HepG2 (cell line): ENCODE data around the gene TMEM139. TPM values are rescaled to one million over a fixed set of nuclear protein-coding genes. Genes with fewer than 3 reads are reported as not detected.

Source experiments
- ETV5 ChIP-seq: IDR thresholded peaks from 2 replicates; pipeline ENCODE4 v1.6.1; 2018; ENCODE audit warnings: missing biosample characterization, missing genetic modification reagents, inconsistent platforms, borderline replicate concordance
- FOXA1 ChIP-seq, 2 experiments: fragments of 450-650 bp in 1 of 2; sonication (generic) in 1 of 2; formaldehyde crosslinking in 1 of 2; IDR thresholded peaks; 2 replicates each; pipeline versions ENCODE4 v1.4.0 to v1.6.1; 2016 to 2020; ENCODE audit warnings: missing genetic modification reagents in 1 of 2
- HES4 ChIP-seq: sonication (generic); formaldehyde crosslinking; IDR thresholded peaks from 2 replicates; pipeline ENCODE4 v1.9.0; 2021; ENCODE audit warnings: mild to moderate bottlenecking, missing genetic modification reagents, borderline replicate concordance
- NR2F1 ChIP-seq, 2 experiments: fragments of 450-650 bp in 1 of 2; formaldehyde crosslinking in 1 of 2; IDR thresholded peaks; 2 replicates each; pipeline versions ENCODE4 v1.5.0 to v1.6.1; 2016 to 2020; ENCODE audit warnings: mild to moderate bottlenecking in 1 of 2, missing compliant biosample characterization in 1 of 2, missing genetic modification reagents in 1 of 2, moderate library complexity in 1 of 2
- RFXAP ChIP-seq: sonication (generic); formaldehyde crosslinking; IDR thresholded peaks from 2 replicates; pipeline ENCODE4 v1.4.0; 2020; ENCODE audit warnings: missing genetic modification reagents, borderline replicate concordance
- SPEN ChIP-seq: sonication (generic); formaldehyde crosslinking; IDR thresholded peaks from 2 replicates; pipeline ENCODE4 v1.5.1; 2020; ENCODE audit warnings: low read depth, mild to moderate bottlenecking, missing genetic modification reagents
- ZNF501 ChIP-seq: sonication (generic); formaldehyde crosslinking; IDR thresholded peaks from 2 replicates; pipeline ENCODE4 v1.5.1; 2020; ENCODE audit warnings: mild to moderate bottlenecking, moderate library complexity, missing genetic modification reagents
- ZNF558 ChIP-seq: sonication (generic); formaldehyde crosslinking; IDR thresholded peaks from 2 replicates; pipeline ENCODE4 v1.9.0; 2022; ENCODE audit warnings: mild to moderate bottlenecking, missing genetic modification reagents, borderline replicate concordance
- polyA plus RNA-seq, 8 experiments: library from polyadenylated mRNA; depleted of rRNA in 3 of 8; stranded (reverse) in 7 of 8; unstranded in 1 of 8; fragments of >200 nt; fragmentation: Illumina TruSeq in 4 of 8; extraction: Trizol in 4 of 8; gene quantifications; 2 replicates each; pipeline versions ENCODE4 v1.2.1 to v1.2.3, GENCODE V29; 2011 to 2016; ENCODE audit warnings: low read depth in 4 of 8, missing spikeins in 1 of 8, mixed read lengths in 1 of 8; ENCODE audit not compliant: insufficient read depth in 1 of 8
- total RNA-seq, 5 experiments: library from RNA; depleted of rRNA; stranded (reverse); fragments of >200 nt; fragmentation: Illumina TruSeq; extraction: Trizol; gene quantifications; 2 replicates each; pipeline ENCODE4 v1.2.3, GENCODE V29; 2016; ENCODE audit warnings: low read depth in 1 of 5
- TF ChIP-seq, protein P1 (sequence below): sonication (generic); formaldehyde crosslinking; IDR thresholded peaks from 2 replicates; pipeline ENCODE4 v1.5.1; 2020; ENCODE audit warnings: mild to moderate bottlenecking, missing genetic modification reagents, borderline replicate concordance

The TMEM139 gene
- total and polyA plus RNA-seq, 2 of the 13 experiments (the other 11 are each of a cell fraction or from before 2014, with no cell fraction given): 7.9 to 14.0 TPM

DNA sequence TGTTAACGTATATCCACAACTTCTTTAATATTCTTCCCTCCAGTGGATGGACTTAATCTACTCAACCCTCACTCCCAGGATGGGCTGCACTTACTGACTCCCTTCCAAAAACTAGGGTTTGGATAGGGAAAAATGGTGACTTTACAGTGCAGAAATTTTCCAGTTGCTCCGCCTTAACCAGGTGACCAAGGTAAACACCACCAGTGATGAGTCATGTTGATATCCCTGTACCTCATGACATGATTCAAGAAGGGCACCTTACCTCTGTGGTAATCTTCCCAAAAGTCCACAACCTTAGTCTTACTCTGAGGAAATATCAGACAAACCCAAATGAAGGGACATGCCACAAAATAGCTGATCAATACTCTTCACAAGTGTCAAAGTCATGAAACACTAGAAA, 25.0 kb upstream of the TMEM139 start (continued):
- TF ChIP-seq, protein P1, sequence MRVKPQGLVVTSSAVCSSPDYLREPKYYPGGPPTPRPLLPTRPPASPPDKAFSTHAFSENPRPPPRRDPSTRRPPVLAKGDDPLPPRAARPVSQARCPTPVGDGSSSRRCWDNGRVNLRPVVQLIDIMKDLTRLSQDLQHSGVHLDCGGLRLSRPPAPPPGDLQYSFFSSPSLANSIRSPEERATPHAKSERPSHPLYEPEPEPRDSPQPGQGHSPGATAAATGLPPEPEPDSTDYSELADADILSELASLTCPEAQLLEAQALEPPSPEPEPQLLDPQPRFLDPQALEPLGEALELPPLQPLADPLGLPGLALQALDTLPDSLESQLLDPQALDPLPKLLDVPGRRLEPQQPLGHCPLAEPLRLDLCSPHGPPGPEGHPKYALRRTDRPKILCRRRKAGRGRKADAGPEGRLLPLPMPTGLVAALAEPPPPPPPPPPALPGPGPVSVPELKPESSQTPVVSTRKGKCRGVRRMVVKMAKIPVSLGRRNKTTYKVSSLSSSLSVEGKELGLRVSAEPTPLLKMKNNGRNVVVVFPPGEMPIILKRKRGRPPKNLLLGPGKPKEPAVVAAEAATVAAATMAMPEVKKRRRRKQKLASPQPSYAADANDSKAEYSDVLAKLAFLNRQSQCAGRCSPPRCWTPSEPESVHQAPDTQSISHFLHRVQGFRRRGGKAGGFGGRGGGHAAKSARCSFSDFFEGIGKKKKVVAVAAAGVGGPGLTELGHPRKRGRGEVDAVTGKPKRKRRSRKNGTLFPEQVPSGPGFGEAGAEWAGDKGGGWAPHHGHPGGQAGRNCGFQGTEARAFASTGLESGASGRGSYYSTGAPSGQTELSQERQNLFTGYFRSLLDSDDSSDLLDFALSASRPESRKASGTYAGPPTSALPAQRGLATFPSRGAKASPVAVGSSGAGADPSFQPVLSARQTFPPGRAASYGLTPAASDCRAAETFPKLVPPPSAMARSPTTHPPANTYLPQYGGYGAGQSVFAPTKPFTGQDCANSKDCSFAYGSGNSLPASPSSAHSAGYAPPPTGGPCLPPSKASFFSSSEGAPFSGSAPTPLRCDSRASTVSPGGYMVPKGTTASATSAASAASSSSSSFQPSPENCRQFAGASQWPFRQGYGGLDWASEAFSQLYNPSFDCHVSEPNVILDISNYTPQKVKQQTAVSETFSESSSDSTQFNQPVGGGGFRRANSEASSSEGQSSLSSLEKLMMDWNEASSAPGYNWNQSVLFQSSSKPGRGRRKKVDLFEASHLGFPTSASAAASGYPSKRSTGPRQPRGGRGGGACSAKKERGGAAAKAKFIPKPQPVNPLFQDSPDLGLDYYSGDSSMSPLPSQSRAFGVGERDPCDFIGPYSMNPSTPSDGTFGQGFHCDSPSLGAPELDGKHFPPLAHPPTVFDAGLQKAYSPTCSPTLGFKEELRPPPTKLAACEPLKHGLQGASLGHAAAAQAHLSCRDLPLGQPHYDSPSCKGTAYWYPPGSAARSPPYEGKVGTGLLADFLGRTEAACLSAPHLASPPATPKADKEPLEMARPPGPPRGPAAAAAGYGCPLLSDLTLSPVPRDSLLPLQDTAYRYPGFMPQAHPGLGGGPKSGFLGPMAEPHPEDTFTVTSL: no peak
- TF ChIP-seq HES4 (CRISPR knock-in tag) (no peak), ETV5 (CRISPR knock-in tag) (no peak), FOXA1 (IDR thresholded peaks at IDR 0.05) (no peak), FOXA1 (CRISPR knock-in tag; IDR thresholded peaks at IDR 0.05) (peak; percentile 70), SPEN (CRISPR knock-in tag) (no peak), NR2F1 (CRISPR knock-in tag; IDR thresholded peaks at IDR 0.05) (no peak), ZNF558 (CRISPR knock-in tag) (no peak), RFXAP (CRISPR knock-in tag) (no peak), ZNF501 (no peak)
